GM12892 (cell line): Measurements from ENCODE around the gene ZC3HAV1.

ENCODE experiments used
- POLR2A ChIP-seq: IDR thresholded peaks from 2 replicates; pipeline ENCODE4 v1.6.1; 2011; ENCODE audit warnings: low read depth, low read length, control low read depth
- TAF1 ChIP-seq: IDR thresholded peaks from 2 replicates; pipeline ENCODE4 v1.6.1; 2011; ENCODE audit warnings: low read depth, mild to moderate bottlenecking, control low read depth, low read length, borderline replicate concordance

DNA sequence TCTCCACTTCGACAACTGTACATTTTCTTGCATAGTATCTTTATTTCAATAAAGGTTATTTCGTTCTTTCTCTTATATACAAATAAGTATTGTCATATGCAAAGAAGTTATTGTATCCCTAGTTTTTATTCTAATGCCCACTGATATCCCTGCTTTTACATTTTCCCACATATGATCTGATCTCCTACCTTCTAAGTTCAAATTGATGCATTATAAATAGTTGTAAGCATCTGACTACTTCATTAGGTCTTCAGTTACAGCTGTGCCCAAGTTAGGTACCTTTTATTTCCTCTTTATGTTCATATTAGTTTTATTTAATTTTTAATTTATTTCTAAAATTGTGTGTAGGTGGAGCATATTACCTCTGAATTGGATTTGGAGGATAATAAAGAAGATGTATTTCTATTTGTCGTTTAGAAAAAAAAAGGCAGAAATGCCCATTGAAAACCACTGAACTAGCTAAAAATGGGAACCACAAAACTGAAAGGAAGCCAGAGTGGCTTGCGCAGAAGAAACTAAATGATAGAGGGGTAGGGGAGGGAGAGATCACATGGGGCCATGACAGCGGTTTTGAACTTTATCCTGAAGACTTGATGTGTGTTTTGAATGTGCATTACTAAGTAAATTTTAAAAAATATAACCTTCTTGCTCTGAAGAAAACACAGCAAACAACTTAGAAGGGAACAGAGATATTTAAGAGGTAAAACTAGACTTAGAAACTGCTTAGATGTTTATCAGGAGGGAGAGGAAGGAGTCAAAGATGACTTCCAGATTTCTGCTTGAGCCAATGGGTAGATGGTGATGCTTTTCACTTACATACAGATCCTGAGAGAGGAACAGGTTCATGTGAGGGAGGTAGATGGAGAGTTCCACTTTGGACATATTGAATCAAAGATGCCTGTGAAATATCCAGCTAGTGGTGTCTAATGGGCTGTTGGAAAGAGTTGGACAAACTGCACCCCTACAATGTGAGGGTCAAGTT is 64.4 kb downstream of the ZC3HAV1 start:
- TF ChIP-seq POLR2A (no peak), TAF1 (no peak)
